Activated CD8-positive, alpha-beta memory T cell treated with anti-CD3 and anti-CD28 coated beads, Interleukin-2, amount 10 ng/mL, durations not matched to agents 7 days and 5 days (primary cell): ENCODE measurements around the gene RMND1. TPM values are rescaled to one million over a fixed set of nuclear protein-coding genes. Genes with fewer than 3 reads are reported as not detected.
A peak's percentile ranks its signal among the peaks of the same experiment; 100 is the strongest.
"Not testable (repeated sequence)": the region's sequence is repeated elsewhere in the genome, so short reads cannot be mapped to it uniquely, and the experiment has no call there.

ENCODE experiments used
- ATAC-seq: fragments of 150-1000 bp; cut with Tn5 transposase; one replicate; pipeline ENCODE4 v1.10.0; 2021; ENCODE audit warnings: moderate library complexity
- CTCF ChIA-PET: fragments of 350-600 bp; sonication (Branson Sonifier 250); formaldehyde crosslinking; loops from one replicate; lab custom pipeline; 2021; ENCODE audit warnings: antibody characterized with exemption; lab: Charles Lee
- DNase-seq: peaks from one replicate; pipeline ENCODE4 v3.0.0-alpha.2; 2020
- H3K27ac Mint-ChIP-seq: one replicate; pipeline ENCODE4 v1.8.0; 2021; ENCODE audit warnings: mild to moderate bottlenecking, mixed read lengths
- H3K27me3 Mint-ChIP-seq: one replicate; pipeline ENCODE4 v1.8.0; 2021; ENCODE audit warnings: mixed read lengths
- H3K36me3 Mint-ChIP-seq: one replicate; pipeline ENCODE4 v1.8.0; 2021; ENCODE audit warnings: mild to moderate bottlenecking, mixed read lengths
- H3K4me1 Mint-ChIP-seq: one replicate; pipeline ENCODE4 v1.8.0; 2021; ENCODE audit warnings: mixed read lengths
- H3K4me3 Mint-ChIP-seq: one replicate; pipeline ENCODE4 v1.8.0; 2021; ENCODE audit warnings: mild to moderate bottlenecking, moderate library complexity, mixed read lengths
- H3K9me3 Mint-ChIP-seq: one replicate; pipeline ENCODE4 v1.8.0; 2022; ENCODE audit warnings: low read depth, mixed read lengths
- total RNA-seq, 2 experiments: library from RNA; stranded (reverse); gene quantifications; one replicate each; pipeline ENCODE4 v1.2.3, GENCODE V29; 2021

Gene RMND1
- total RNA-seq, 2 experiments from 2014 or later: 19.9 to 21.8 TPM

DNA sequence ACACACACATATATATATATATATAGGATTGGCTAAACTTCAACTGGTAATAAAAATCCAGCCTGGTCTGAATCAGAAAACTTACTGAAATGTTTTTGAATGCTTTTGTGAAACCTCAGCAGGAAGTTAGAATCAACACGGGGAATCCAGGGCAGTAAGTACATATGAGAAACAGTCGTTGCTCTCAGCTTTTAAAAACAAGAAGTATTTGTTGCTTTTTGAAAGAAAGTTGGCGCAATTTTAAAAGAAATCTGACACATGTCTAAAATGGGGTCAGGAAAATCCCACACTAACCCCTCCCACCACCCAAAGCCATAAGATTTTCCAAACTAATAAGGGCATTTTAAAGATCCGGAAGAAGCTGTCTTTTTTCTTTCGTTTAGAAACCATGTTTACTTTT is 30.4 kb upstream of the RMND1 start:
- H3K9me3 Mint-ChIP-seq: no peaks in the 10 kb centered on the region
- peak overlapping the region; percentile 82 for H3K27ac Mint-ChIP-seq
- DNase-seq (no peak), ATAC-seq (no peak)
- H3K27me3 Mint-ChIP-seq: peaks cover 8% of the 10 kb centered on the region
- peak overlapping the region; percentile 61 for H3K4me3 Mint-ChIP-seq
- H3K4me1 Mint-ChIP-seq: peaks cover 15% of the 10 kb centered on the region
- CTCF ChIA-PET: interaction anchor here (1.1 to 1.3 kb wide), 2 partner anchors 9 to 10 kb away, joined by 3 read pairs; no protein-coding TSS in a partner anchor
- peaks cover 3% of the 10 kb centered on the region for H3K36me3 Mint-ChIP-seq

DNA sequence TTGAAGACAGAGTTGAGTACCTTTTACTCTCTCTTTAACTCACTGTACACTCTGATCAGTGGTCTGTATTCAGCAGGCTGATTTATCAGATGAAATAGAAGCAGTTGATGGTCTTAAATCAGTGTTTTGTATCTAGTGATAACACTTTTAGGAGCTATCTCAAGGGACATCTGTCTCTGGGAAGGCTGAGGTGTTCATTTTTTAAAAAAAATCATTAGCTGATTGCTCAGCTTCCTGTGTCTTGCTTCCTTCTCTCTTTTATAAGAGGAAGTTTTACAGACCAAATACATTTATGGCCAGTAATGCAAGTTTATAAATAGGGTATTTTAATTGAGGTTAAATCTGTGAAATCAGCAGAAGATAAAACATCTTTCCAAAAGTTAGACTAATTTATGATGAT is 29.9 kb upstream of the RMND1 start:
- Mint-ChIP-seq H3K27ac (no peak overlapping the region), H3K27me3 (peaks cover 5% of the 10 kb centered on the region), H3K9me3 (no peaks in the 10 kb centered on the region), H3K4me3 (no peak overlapping the region), H3K4me1 (peaks cover 15% of the 10 kb centered on the region), H3K36me3 (peaks cover 3% of the 10 kb centered on the region)
- CTCF ChIA-PET: interaction anchor here (1.1 to 1.3 kb wide), 2 partner anchors 8 to 11 kb away, joined by 3 read pairs; no protein-coding TSS in a partner anchor
- ATAC-seq: no peak
- DNase-seq: no peak

- H3K36me3 Mint-ChIP-seq: no peaks in the 10 kb centered on the region
- CTCF ChIA-PET: interaction anchor here (0.6 to 1.6 kb wide), 2 partner anchors 9 to 1092 kb away, joined by 3 read pairs; no protein-coding TSS in a partner anchor
- ATAC-seq (no peak), DNase-seq (no peak)
- H3K27ac Mint-ChIP-seq: no peak overlapping the region
- peaks cover 23% of the 10 kb centered on the region for H3K4me1 Mint-ChIP-seq
- no peak overlapping the region for H3K4me3 Mint-ChIP-seq
- no peaks in the 10 kb centered on the region for H3K27me3 Mint-ChIP-seq
- H3K9me3 Mint-ChIP-seq: no peaks in the 10 kb centered on the region
These were observed 26.7 kb upstream of the RMND1 start for GRCh38 chr6:151478670-151479069.

GRCh38 chr6:151477726-151478125 is 25.8 kb upstream of the RMND1 start:
- Mint-ChIP-seq H3K27me3 (no peaks in the 10 kb centered on the region), H3K36me3 (no peaks in the 10 kb centered on the region), H3K4me3 (no peak overlapping the region), H3K27ac (no peak overlapping the region), H3K9me3 (no peaks in the 10 kb centered on the region), H3K4me1 (peaks cover 23% of the 10 kb centered on the region)
- DNase-seq (no peak), ATAC-seq (no peak)
- CTCF ChIA-PET: no interaction called here

DNA sequence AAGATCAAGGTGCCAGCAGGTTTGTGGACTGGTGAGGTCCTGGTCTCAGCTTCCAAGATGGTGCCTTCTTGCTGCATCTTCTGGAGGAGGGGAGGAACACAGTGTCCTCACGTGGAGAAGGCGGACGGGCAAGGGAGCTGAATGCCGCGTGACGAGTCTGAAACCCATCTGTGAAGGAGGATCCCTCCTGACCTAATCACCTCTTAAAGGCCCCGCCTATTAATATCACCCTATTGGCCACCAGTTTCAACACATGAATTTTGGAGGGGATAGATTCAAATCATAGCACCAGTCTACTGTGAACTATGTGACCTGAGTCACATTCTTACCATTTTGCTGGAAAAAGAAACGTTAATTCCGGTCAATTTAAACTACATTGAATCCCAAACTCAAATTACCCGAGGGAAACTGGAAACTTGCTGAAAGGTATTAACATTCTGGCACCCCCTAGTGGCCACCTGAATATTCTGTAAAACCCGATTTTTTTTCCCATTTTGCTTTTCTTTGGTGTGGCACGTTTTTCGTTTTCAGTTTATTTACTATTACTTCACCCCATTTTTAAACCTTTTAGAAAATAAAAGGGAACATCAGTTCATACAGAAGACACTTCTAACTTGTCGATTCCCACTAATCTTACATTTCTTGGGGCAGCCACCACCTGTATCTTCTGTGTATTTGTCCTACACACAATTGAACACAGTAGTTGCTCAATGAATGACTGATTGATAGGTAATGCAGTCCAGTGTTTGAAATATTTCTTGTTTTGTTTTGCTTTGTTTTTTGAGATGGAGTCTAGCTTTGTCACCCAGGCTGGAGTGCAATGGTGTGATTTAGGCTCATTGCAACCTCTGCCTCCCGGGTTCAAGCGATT is 24.0 kb upstream of the RMND1 start:
- Mint-ChIP-seq H3K36me3 (no peaks in the 10 kb centered on the region), H3K4me1 (peaks cover 9% of the 10 kb centered on the region), H3K27ac (peak overlapping the region; percentile 19), H3K27me3 (no peaks in the 10 kb centered on the region), H3K9me3 (no peaks in the 10 kb centered on the region), H3K4me3 (no peak overlapping the region)
- CTCF ChIA-PET: interaction anchor here (1.0 to 1.3 kb wide), 5 partner anchors 9 to 119 kb away, joined by 3 to 7 read pairs (median 3); no protein-coding TSS in a partner anchor
- no peak for DNase-seq
- ATAC-seq: peak; percentile 47

DNA sequence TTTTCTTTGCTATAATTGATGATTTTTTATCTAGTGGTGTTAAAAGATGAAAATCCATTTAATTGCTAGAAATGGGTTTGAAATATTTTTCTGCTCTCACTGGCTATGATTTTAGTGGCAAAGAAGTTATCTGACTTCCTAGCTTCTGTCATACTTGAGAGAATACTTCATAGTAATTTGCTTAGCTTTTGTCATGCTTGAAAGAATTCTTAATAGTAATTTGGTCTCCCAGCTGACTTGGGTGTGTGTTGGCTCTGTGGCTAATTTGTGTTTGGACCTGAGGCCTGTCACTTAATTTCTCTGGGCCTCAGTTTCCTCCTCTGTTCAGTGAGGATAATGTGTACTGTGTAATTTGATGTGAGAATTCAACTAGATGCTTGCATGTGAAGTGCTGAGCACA is 12.8 kb upstream of the RMND1 start:
- H3K4me3 Mint-ChIP-seq: no peak overlapping the region
- H3K27me3 Mint-ChIP-seq: no peaks in the 10 kb centered on the region
- H3K9me3 Mint-ChIP-seq: no peaks in the 10 kb centered on the region
- DNase-seq: no peak
- no peak for ATAC-seq
- H3K36me3 Mint-ChIP-seq: peaks cover 27% of the 10 kb centered on the region
- no peak overlapping the region for H3K27ac Mint-ChIP-seq
- H3K4me1 Mint-ChIP-seq: peaks cover 2% of the 10 kb centered on the region
- CTCF ChIA-PET: no interaction called here

DNA sequence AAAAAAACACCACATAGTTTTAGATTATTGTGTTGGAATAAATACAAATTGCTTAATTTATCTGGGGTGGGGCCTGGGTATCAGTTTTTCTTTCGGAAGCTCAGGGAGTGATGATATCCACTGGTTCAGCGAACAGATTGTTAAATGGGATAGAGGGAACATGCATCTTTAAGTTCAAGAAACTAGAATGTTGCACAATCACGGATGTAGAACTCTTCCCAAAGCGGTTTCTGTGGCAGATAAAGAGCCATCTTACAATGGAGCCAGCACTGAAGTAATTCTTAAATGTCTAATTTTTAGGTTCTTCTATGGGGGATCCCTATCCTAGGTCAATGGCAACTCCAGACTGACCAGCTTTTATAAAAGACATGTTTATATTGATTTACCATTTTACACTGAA is 9.7 kb upstream of the RMND1 start:
- no peak overlapping the region for H3K4me3 Mint-ChIP-seq
- H3K27ac Mint-ChIP-seq: no peak overlapping the region
- peaks cover 24% of the 10 kb centered on the region for H3K36me3 Mint-ChIP-seq
- ATAC-seq (no peak), DNase-seq (no peak)
- H3K27me3 Mint-ChIP-seq: no peaks in the 10 kb centered on the region
- peaks cover 2% of the 10 kb centered on the region for H3K4me1 Mint-ChIP-seq
- no peaks in the 10 kb centered on the region for H3K9me3 Mint-ChIP-seq
- CTCF ChIA-PET: no interaction called here

GRCh38 chr6:151455751-151456398 is 3.9 kb upstream of the RMND1 start:
- DNase-seq, H3K4me3 Mint-ChIP-seq, H3K27me3 Mint-ChIP-seq, H3K9me3 Mint-ChIP-seq, CTCF ChIA-PET, ATAC-seq, H3K27ac Mint-ChIP-seq: not testable (repeated sequence)
- peaks cover 11% of the 10 kb centered on the region for H3K36me3 Mint-ChIP-seq
- H3K4me1 Mint-ChIP-seq: peaks cover 16% of the 10 kb centered on the region

DNA sequence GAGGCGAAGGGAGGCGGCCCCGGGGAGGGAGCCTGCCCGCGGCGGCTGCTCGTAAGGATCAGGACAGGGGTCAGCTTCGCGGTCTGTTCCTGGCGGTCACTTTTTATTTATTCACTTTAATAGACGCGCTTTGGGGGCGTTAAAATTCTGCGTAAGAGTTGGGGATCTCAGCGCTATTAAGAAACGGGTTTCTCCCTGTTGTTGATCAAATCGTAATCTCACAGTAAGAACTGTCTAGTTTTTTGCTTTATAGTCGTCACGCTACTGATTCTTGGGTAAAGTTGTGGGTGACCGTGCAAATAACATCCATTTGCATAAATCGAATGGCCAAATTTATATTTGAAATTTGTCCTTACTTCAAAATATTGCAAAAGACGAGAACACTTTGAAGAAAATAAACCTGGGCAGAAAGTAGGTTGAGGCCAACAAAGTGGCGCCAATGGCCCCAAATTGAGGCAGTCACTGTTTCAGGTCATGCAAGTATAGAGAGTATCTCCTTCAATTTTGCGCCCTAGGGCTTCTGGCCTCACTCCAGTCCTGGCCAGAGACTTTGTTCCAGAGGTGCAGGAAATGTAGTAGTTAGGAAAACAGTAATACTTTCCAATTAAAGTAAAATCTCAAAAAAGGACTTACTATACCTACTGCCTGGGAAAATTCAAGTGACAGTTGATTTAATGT is 963 bp upstream of the RMND1 start:
- peak overlapping the region; percentile 95 for H3K4me3 Mint-ChIP-seq
- H3K36me3 Mint-ChIP-seq: peaks cover 12% of the 10 kb centered on the region
- DNase-seq: no peak
- CTCF ChIA-PET: interaction anchor here (0.8 to 2.0 kb wide), 3 partner anchors 11 to 63 kb away, joined by 3 to 11 read pairs (median 3); no protein-coding TSS in a partner anchor
- no peaks in the 10 kb centered on the region for H3K27me3 Mint-ChIP-seq
- no peak for ATAC-seq
- peak overlapping the region; percentile 93 for H3K27ac Mint-ChIP-seq
- H3K4me1 Mint-ChIP-seq: peaks cover 26% of the 10 kb centered on the region
- no peaks in the 10 kb centered on the region for H3K9me3 Mint-ChIP-seq

DNA sequence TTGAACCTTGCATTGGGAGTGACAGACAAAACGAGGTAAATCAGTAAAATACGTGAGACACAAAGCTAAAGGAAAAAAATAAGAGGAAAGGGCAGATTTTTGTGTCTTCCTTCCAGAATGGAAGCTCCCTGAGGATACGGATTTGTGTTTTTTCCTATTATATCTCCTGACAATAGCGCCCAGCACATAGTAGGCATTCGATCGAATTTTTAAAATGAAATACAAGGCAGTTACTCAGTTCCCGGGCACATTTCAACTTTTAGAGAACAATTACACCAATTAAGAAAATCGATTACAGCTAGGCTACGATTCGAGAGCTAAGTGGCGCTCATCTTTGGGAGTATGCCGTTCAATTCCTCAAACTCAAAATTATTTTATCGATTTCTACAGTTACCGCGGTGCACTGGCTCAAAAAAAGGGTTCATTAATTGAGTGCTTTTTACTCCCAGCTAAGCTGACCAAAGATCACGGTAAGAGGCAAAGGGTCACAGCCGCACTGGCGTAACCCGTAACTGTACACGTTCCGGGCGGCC is 443 bp downstream of the RMND1 start:
- DNase-seq: no peak
- peaks cover 10% of the 10 kb centered on the region for H3K36me3 Mint-ChIP-seq
- H3K4me1 Mint-ChIP-seq: peaks cover 26% of the 10 kb centered on the region
- no peak for ATAC-seq
- H3K9me3 Mint-ChIP-seq: no peaks in the 10 kb centered on the region
- CTCF ChIA-PET: interaction anchor here (0.6 to 2.0 kb wide), 5 partner anchors 9 to 79 kb away, joined by 3 to 11 read pairs (median 3); no protein-coding TSS in a partner anchor
- H3K27ac Mint-ChIP-seq: peak overlapping the region; percentile 93
- H3K4me3 Mint-ChIP-seq: peak overlapping the region; percentile 95
- no peaks in the 10 kb centered on the region for H3K27me3 Mint-ChIP-seq

GRCh38 chr6:151450928-151451327 is 998 bp downstream of the RMND1 start:
- peaks cover 24% of the 10 kb centered on the region for H3K4me1 Mint-ChIP-seq
- not testable (repeated sequence) for H3K36me3 Mint-ChIP-seq, ATAC-seq, H3K9me3 Mint-ChIP-seq, H3K27me3 Mint-ChIP-seq, DNase-seq
- CTCF ChIA-PET: interaction anchor here (0.6 to 2.0 kb wide), 3 partner anchors 9 to 12 kb away, joined by 3 to 11 read pairs (median 6); no protein-coding TSS in a partner anchor
- peak overlapping the region; percentile 93 for H3K27ac Mint-ChIP-seq
- peak overlapping the region; percentile 95 for H3K4me3 Mint-ChIP-seq

DNA sequence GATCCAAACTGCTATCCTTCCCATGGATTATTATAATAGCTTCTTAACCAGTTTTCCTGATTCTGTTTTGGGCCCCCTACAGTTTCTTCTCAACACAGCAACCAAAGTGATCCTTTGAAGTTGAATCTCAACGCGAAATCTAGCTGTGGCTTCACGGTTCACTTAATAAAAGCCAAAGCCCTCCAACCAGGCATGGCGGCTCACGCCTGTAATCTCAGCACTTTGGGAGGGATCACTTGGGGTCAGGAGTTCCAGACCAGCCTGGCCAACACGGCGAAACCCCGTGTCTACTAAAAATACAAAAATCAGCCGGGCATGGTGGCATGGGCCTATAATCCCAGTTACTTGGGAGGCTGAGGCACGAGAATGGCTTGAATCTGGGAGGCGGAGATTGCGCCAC is 3.3 kb downstream of the RMND1 start:
- H3K27me3 Mint-ChIP-seq: no peaks in the 10 kb centered on the region
- DNase-seq (no peak), ATAC-seq (no peak)
- peaks cover 22% of the 10 kb centered on the region for H3K4me1 Mint-ChIP-seq
- peaks cover 9% of the 10 kb centered on the region for H3K36me3 Mint-ChIP-seq
- no peak overlapping the region for H3K27ac Mint-ChIP-seq
- CTCF ChIA-PET: no interaction called here
- no peak overlapping the region for H3K4me3 Mint-ChIP-seq
- no peaks in the 10 kb centered on the region for H3K9me3 Mint-ChIP-seq

DNA sequence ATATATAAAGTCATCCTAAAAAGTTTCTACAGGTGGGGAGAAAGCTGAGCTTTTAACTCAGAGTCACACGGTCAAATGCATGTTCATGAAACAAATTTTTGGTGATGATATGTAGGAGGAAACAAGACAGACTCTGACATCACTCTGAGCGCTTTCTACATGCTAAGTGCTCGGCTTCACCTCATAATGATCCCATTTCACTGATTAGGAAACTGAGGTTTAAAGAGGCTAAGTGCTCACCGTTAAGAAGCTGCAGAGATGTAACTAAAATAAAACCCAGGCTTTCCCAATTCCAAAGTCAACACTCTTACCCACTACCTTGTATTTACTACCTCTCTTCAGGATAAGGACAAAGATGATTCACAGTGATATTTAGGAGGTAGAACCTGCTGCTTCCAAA is 4.7 kb downstream of the RMND1 start:
- Mint-ChIP-seq H3K9me3 (no peaks in the 10 kb centered on the region), H3K27ac (no peak overlapping the region), H3K27me3 (no peaks in the 10 kb centered on the region), H3K4me3 (no peak overlapping the region), H3K4me1 (peaks cover 19% of the 10 kb centered on the region), H3K36me3 (peaks cover 6% of the 10 kb centered on the region)
- no peak for ATAC-seq
- CTCF ChIA-PET: no interaction called here
- no peak for DNase-seq
